ENCODE results near the gene EMB.
"Not testable (repeated sequence)": the region's sequence is repeated elsewhere in the genome, so short reads cannot be mapped to it uniquely, and the experiment has no call there.

Gene EMB, protein sequence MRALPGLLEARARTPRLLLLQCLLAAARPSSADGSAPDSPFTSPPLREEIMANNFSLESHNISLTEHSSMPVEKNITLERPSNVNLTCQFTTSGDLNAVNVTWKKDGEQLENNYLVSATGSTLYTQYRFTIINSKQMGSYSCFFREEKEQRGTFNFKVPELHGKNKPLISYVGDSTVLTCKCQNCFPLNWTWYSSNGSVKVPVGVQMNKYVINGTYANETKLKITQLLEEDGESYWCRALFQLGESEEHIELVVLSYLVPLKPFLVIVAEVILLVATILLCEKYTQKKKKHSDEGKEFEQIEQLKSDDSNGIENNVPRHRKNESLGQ

DNA sequence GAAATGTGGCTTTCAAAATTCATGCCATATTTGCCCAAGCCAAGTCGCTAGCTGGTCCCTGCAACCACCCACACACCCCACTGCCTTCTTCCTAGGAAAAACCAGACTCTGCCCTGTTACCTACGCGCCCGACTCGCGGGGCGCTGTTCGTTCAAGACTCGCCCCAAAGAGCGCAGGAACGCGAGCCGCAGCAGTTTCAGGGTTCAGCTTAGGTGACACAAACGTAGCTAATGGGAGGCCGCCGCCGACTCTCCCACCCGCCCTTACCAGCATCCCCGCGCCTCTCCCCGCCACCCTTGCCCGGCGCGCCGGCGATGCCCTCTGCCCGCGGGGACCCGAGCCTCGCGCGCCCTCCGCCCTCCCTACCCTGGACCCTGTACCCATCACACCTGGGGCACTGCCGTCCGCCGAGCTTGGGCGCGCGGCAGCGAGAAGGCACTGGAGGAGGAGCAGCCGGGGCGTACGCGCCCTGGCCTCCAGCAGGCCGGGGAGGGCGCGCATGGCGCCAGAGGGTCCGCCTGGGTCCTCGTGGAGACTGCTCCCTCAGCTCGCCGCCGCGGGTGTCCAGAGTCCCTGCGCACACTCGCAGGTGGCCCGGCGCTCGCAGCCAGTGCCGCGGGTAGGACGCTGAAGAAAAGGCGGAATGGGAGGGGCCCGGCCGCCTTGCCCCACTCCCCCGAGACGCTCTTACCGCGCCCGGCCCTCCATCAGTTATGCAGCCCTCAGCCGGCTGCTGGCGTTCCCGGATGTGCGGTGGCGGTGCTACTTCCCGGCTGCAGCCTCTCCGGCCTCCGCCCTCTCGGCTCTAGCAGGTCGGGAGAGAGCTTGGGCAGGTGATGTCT lies at the start of gene EMB:
TSS of gene EMB (minus strand) at position 638 of the 842 bp plus-strand sequence. CDS start at position 501, 137 bp downstream.
- peak; percentile 85 for DNase-seq (ENCODE audit: low spot score)

DNA sequence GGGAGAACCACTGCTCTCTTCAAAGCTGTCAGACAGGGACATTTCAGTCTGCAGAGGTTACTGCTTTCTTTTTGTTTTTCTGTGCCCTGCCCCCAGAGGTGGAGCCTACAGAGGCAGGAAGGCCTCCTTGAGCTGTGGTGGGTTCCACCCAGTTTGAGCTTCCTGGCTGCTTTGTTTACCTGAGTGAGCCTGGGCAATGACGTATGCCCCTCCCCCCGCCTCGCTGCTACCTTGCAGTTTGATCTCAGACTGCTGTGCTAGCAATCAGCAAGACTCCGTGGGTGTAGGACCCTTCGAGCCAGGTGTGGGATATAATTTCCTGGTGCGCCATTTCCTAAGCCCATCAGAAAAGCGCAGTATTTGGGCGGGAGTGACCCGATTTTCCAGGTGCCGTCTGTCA lies 48.4 kb upstream of the EMB start:
- not testable (repeated sequence) for DNase-seq (ENCODE audit: low spot score)

DNA sequence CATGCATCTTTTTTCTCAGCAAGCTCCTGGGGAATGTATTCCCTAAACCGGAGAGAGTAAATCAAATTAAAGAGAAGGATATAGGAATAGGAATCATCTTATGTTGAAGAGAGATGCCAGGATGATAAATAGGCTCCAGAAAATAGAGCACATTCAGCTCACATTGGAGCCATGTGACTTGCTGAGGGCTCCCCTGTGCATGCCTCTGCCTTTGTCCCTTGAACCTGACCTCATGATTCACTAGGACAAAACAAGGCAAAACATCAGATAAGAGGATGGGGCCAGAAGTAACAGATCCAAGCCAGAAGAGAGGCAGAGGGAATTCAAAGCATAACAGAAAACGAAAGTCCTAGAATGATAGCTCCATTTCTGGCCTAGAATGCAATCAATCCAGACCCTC lies 37.7 kb upstream of the EMB start:
- not testable (repeated sequence) for DNase-seq (ENCODE audit: low spot score)

DNA sequence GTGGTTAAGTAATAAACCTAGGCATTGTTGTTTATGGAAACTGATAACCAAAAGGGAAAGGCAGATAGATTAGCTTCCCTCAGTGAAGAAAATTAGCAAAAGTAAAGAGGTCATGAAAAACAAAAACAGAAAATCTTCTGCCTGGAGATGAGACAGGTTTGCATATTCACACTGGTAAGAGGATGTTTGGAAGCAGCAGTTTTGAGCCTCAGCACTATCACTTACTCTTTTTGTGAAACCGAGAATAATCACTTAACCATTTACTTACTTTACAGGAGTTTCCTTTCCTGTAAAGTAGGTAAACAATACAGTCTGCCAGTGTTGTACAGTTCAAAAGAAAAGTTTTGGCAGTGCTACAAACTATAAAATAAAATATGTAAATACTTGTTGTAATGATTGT lies 35.5 kb upstream of the EMB start:
- DNase-seq (ENCODE audit: low spot score): no peak

DNA sequence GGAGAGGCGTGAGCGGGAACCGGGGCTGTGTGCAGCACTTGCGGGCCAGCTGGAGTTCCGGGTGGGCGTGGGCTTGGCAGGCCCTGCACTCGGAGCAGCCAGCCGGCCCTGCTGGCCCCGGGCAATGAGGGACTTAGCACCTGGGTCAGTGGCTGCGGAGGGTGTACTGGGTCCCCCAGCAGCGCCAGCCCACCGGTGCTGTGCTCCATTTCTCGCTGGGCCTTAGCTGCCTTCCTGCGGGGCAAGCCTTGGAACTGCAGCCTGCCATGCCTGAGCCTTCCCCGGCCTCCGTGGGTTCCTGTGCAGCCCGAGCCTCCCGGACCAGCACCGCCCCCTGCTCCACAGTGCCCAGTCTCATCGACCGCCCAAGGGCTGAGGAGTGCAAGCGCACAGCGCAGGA lies 23.9 kb upstream of the EMB start:
- DNase-seq (ENCODE audit: low spot score): not testable (repeated sequence)

DNA sequence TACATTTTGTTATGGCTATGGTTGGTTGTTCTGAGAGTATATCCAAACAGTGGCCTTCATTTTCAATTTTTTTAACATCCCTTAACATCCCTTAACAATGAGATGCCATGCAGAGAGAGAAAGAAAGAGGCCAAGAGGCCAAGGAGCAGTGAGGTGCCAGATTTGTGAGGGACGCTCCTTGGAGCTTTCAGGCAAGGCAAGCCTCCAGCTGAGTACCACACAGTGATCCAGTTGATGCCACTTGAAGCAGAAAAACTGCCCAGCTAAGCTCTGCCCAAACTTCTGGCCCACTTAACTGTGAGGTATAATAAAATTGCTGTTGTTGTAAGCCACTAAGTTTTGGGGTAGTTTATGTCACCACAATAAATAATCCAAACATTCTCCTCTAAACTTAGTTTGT lies 22.6 kb upstream of the EMB start:
- no peak for DNase-seq (ENCODE audit: low spot score)

DNA sequence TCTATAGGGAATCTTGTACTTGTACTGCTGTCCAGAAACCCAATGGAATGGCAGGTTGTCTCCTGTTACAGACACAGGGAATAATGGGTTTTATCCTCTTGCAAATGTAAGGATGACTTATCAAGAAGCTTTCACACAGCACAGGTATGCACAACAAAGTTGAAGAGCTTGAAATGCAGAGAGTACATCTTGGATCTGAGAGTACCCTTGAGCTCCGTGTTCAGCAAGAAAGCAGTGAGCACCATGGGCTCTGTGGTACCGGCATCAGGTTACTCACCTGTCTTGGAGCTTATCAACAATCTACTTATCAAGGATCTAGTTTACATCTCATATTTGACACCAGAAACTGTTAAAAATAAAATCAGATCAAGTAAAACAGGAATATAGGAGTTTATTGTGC lies 22.0 kb upstream of the EMB start:
- no peak for DNase-seq (ENCODE audit: low spot score)

DNA sequence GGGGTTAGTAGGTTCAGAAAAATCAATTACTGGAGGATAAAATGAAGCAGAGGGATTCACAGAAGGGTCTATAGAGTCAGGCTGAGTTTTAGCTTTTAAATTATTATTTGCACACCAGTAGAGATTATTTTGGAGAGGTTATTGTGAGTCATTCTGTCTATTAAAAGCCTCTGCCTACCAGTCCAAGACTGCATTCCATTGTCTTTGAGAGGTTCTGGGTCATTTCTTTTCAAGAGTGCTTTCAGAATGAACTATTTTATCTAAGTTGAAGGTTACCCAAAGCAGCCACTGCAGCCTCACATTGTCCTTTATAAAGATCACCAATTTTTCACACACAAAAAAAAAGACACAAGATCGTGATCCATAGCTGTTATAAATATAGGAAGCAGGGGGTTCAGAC lies 21.5 kb upstream of the EMB start:
- not testable (repeated sequence) for DNase-seq (ENCODE audit: low spot score)

DNA sequence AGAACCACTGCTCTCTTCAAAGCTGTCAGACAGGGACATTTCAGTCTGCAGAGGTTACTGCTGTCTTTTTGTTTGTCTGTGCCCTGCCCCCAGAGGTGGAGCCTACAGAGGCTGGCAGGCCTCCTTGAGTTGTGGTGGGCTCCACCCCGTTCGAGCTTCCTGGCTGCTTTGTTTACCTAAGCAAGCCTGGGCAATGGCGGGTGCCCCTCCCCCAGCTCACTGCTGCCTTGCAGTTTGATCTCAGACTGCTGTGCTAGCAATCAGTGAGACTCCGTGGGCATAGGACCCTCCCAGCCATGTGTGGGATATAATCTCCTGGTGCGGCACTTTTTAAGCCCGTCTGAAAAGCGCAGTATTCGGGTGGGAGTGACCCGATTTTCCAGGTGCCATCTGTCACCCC lies 17.3 kb upstream of the EMB start:
- not testable (repeated sequence) for DNase-seq (ENCODE audit: low spot score)

DNA sequence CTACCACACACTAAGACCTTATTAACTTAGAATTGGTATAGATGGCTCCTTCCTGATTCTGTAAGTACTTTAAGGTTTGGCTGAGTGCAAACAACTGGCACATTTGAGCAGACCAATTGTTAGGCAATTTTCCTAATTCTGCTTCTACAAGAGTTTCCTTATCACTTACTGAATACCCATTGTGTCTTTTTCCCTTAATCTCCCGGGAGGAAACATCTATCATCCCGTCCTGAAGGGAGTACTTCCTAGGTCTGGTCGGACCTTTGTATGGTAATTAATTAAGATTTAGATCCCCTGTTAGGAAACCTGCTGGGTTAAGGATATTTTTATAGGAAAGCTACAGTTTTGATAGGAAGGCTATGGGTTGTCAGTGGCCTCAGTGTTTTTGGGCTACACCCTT lies 8.2 kb upstream of the EMB start:
- not testable (repeated sequence) for DNase-seq (ENCODE audit: low spot score)

DNA sequence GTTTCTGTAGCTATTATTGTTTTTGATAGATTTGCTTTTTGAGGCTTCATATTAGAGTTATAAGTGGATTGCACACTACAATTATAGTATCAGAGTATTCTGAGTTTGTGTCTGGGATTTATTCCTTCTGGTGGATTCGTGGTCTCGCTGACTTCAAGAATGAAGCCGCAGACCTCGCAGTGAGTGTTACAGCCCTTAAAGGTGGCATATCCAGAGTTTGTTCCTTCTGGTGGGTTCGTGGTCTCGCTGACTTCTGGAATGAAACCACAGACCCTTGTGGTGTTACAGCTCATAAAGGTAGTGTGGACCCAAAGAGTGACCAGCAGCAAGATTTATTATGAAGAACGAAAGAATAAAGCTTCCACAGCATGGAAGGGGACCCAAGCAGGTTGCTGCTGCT lies 6.9 kb upstream of the EMB start:
- DNase-seq (ENCODE audit: low spot score): no peak

DNA sequence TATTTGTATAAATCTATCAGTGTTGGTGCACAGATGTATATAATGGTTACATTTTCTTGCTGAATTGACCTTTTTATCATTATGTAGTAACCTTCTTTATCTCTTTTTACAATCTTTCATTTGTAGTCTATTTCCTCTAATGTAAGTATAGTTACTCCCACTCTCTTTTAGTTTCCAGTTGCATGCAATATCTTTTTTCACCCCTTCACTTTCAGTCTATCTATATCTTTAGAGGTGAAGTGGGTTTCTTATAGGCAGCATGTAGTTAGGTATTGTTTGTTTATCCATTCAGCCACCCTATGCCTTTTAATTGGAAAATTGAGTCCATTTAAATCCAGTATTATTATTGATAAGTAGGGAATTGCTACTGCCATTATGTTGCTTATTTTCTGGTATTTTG lies 6.1 kb upstream of the EMB start:
- DNase-seq (ENCODE audit: low spot score): no peak

DNA sequence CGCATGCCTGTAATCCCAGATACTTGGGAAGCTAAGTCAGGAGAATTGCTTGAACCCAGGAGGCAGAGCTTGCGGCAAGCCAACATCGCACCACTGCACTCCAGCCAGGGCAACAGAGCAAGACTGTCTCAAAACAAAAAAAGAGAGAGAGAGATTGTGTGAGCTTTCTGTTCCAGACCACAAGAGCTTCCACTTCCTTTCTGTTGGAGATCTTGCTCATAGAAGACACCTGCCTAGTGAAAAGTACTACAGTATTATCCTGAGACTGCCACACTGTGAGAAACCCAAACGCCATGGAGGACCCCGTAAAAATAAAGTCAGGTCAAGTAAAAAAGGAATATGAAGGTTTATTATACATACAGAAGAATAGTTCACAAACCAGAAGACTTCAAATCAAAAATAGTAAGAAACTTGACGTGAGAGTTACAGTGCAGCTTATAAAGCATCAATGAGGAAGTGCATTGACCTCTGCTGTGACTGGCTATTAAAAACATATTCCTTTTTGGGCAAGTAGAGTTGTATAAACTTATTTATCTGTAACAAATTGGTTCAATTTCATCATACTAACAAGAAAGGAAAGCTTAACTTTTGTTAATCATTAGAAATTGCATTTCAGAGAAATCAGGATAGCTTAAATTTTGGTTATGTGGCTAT lies 4.3 kb upstream of the EMB start:
- DNase-seq (ENCODE audit: low spot score): peak; percentile 77

DNA sequence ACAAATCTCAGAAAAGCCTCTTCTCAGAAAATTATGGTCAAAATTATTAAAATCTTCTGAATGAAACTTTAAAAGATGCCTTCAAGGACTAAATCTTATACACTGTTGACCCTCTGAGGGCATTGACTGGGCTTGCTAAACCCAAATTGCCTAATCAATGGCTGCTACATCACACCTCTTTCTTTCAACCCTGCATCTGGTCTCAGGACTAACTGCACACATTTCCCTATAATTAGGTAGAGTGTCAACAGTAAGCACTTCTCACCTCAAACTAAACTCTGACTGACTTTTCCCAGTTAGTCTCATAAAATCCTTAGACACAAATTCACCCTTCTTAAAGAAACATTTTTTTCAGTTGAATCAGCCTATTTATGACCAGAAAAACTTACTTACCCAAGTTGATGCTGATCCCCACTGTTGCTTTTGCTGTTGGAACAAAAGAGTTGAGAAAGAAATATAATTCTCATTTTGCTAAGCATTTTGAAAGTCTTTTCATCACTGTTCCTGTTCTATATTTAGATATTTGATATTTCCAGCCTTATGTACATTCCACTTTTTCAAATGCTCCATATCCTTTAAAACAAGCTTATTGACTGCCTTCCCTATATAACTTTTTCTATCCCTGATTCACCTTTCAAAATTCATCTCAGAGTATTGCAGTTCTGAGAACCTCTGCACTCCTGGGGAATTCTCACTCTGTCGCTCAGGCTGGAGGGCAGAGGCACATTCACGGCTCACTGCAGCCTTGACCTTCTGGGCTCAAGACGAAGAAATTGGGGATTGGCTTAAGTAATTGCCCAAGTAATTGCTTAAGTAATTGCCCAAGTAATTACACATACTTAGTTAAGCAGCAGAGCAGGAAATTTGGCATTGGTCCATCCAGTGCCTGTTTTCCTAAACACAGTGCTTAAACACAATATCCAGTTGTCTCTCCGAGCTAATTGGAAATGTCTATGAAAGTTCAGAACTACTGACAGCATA lies 1.8 kb upstream of the EMB start:
- DNase-seq (ENCODE audit: low spot score): not testable (repeated sequence)

DNA sequence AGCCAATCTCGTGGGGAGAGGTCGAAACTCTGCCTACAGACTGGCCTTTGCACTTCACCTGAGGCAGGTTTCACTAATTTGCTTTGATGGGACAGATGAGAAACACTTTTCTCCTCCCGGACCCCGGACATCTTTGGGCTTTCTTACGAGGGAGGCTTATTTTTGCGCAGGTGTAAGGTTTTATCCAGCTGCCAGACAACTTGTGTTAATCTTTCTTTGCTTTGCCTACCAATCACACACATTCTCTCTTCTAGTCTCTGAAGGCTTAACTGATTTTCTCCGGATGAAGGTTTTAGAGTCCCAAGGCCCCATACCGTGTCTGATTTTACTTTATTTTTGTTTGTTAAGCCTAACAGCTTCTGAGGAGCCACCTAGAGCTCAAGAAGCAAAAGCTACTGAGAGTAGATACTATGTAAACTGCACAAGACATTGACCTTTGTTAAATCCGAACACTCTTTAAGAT lies 436 bp upstream of the EMB start:
- DNase-seq (ENCODE audit: low spot score): no peak

DNA sequence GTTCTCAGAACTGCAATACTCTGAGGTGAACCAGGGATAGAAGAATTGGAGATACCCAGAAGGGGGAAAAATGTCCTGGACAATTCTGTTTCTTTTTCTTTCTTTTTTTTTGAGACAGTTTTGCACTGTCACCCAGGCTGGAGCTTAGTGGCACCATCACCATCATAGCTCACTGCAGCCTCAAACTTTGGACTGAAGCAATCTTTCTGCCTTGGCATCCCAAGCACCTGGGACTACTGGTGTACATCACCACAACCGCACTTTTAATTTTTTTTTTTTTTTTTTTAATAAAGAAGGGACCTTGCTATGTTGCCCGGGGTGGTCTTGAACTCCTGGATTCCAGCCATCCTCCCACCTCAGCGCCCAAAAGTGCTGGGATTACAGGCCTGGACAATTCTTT lies 1.9 kb downstream of the EMB start:
- DNase-seq (ENCODE audit: low spot score): no peak

DNA sequence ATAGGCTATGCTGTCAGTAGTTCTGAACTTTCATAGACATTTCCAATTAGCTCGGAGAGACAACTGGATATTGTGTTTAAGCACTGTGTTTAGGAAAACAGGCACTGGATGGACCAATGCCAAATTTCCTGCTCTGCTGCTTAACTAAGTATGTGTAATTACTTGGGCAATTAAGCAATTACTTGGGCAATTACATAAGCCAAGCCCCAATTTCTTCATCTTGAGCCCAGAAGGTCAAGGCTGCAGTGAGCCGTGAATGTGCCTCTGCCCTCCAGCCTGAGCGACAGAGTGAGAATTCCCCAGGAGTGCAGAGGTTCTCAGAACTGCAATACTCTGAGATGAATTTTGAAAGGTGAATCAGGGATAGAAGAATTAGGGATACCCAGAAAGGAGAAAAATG lies 3.0 kb downstream of the EMB start:
- not testable (repeated sequence) for DNase-seq (ENCODE audit: low spot score)

DNA sequence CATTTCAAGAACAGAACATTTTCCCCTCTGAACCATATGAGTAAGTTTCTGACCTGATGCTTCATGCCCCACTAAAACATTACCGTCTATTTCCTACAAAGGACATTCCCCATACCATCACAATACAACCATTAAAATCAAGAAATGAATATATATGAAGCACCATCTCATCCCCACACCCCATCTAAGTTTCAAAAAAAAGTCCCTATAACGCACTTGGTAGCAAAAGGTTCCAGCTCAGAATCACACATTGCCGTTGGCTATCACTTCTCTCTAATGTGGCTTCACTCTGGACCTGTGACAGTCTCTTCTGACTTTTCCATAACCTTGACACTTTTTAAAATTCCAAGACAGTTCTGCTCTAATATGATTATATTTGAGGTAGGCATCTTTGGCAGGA lies 5.9 kb downstream of the EMB start:
- peak; percentile 39 for DNase-seq (ENCODE audit: low spot score)

DNA sequence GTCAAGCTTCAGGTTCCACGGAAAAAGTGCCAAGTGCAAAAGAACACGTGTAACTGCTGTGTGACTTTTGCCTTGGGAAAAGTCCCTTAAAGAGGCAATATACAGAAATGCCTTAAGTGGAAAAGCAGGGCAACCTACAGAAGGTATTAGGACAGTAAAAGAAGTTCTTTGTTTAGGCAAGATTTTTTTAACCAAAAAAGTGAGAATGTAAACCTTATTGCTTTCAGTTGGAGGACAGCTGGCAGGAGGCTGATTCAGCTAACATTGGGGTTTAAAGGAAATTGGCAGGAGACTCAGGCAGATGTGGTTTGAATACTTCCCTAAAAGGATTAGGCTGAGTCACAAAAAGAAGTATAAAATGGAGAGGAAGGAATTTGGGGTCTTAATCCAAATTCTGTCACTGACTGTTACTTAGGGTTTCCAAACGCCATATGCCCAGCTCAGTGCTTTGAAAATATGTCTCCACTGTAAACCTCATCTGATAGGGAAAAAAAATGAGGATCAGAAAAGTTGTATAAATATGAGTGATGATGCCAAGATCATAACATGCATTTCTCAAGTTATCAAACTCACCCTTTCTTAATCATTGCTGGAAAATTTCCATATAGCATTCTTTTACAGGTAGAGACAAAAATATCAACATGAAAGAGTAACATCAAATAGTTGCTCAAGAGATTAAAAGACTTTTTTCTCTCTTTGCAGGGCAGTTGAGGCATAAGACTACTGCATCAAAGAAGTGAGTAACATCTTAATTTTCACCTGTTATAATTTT lies 9.8 kb downstream of the EMB start:
- not testable (repeated sequence) for DNase-seq (ENCODE audit: low spot score)

DNA sequence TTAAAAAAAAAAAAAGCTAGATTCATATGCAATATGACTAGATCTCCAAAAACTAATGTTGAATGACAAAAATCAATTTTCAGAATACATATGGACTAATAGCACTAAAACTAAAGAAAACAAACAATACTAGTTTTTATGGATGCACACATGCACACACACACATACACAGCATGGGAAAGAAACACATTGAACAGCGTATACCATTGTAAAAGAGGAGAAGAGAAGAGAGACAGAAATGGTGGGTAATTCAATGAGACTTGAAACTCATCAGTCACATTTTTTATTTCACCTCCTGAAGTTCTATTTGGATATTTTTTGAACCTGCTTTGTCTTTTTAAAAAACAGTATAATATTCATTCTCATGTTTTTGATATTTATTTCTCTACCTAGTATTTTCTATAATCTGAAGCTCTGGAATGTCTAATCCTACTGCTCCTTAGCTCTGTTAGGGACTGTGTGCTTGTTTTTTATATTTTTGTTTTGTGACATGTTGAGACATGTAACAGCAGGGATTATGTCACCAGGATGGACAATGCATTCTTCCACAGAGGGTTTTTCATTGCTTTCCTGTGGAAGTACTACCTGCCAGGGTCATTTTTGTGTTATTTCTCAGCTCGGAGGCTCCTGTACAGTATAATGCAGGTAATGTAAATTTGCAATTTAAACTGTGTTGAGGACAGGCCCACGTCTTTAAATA lies 17.8 kb downstream of the EMB start:
- DNase-seq (ENCODE audit: low spot score): not testable (repeated sequence)

Data from activated CD4-positive, alpha-beta T cell treated with anti-CD3 and anti-CD28 coated beads, Interleukin-2, Interleukin-4, amounts not matched to agents 100 ng/mL and 50 ng/mL, durations not matched to agents 16 hours and 8 hours (primary cell).